ENCODE measurements around the gene NIP7. TPM values are rescaled to one million over a fixed set of nuclear protein-coding genes. Genes with fewer than 3 reads are reported as not detected.

NIP7 gene
- total RNA-seq, 1 experiment from 2014 or later = 72.8 TPM

- Histone ChIP-seq H4K5ac (ENCODE audit: insufficient read length, low read depth, low read length) (no peak overlapping the region), H4K20me1 (ENCODE audit: control insufficient read depth, insufficient read depth, insufficient read length) (no peaks in the 10 kb centered on the region), H3K18ac (ENCODE audit: insufficient read length, low read depth, low read length) (no peak overlapping the region), H3T11ph (ENCODE audit: low read length) (no peak overlapping the region), H4K8ac (replicated peaks; ENCODE audit: insufficient read length, low read depth, low read length) (no peak overlapping the region), H2BK120ac (ENCODE audit: low read depth, low read length, poor library complexity, severe bottlenecking) (no peak overlapping the region), H3K9me3 (ENCODE audit: control insufficient read depth, low read depth, low read length) (no peaks in the 10 kb centered on the region), H4K91ac (ENCODE audit: insufficient read length, low read depth, low read length) (no peak overlapping the region), H2BK15ac (ENCODE audit: low read depth, low read length) (no peak overlapping the region; the same call in 1 of the 2 replicates), H2BK20ac (ENCODE audit: low read depth, low read length, poor library complexity, severe bottlenecking) (no peak overlapping the region), H2BK5ac (ENCODE audit: insufficient read length, low read length) (no peak overlapping the region), H2AK5ac (ENCODE audit: insufficient read length, low read length) (no peak overlapping the region), H3K79me1 (ENCODE audit: insufficient read depth, low read depth, low read length, poor library complexity, severe bottlenecking) (peaks cover 8% of the 10 kb centered on the region), H3K27me3 (ENCODE audit: insufficient read depth, low read length) (no peaks in the 10 kb centered on the region), H3K9ac (ENCODE audit: extremely low read depth, insufficient read length, low read length) (no peak overlapping the region), H3K14ac (ENCODE audit: insufficient read depth, low read length) (no peak overlapping the region), H3K4me1 (ENCODE audit: insufficient read depth, low read length) (no peaks in the 10 kb centered on the region), H3K27ac (ENCODE audit: insufficient read length, low read depth, low read length) (no peak overlapping the region), H3K79me2 (ENCODE audit: insufficient read depth, low read length) (0 out of 2 replicates have a peak, but pooled peaks cover 2% of the 10 kb centered on the region), H2AFZ (ENCODE audit: low read length) (no peak overlapping the region), H3K4me2 (ENCODE audit: insufficient read depth, insufficient read length, low read length) (no peak overlapping the region), H3K23me2 (ENCODE audit: insufficient read length, low read depth, low read length, poor library complexity, severe bottlenecking) (no peaks in the 10 kb centered on the region), H3K56ac (ENCODE audit: insufficient read length, low read depth, low read length) (no peak overlapping the region), H3K23ac (ENCODE audit: insufficient read length, low read depth, low read length) (no peak overlapping the region), H3K4ac (ENCODE audit: low read depth, low read length) (no peak overlapping the region), H2BK12ac (ENCODE audit: insufficient read length, low read depth, low read length) (no peak overlapping the region)
- Mint-ChIP-seq H3K27me3 (ENCODE audit: low read depth) (no peaks in the 10 kb centered on the region), H3K4me1 (no peaks in the 10 kb centered on the region), H3K4me3 (no peak overlapping the region), H3K36me3 (ENCODE audit: insufficient read depth in 1 of 3, low read depth in 3 of 3) (peaks cover 32 to 63% (median 51%) of the 10 kb centered on the region in 3 experiments), H3K27ac (0 out of 7 replicates have a peak overlapping the region, but pooled peaks of 1 of the 3 experiments have one; percentile 29), H3K9me3 (no peaks in the 10 kb centered on the region)
- DNase-seq = no peak
- WGBS (ENCODE audit: extremely low coverage, insufficient read length, low lambda C conversion rate) = no CpG with 5 or more reads among the region's 1 CpG
- no peak for TF ChIP-seq CTCF (conservative IDR thresholded peaks at IDR 0.05)
Measured at GRCh38 chr16:69378036-69378435, 38.5 kb downstream of the NIP7 start.

Measured in H9 (cell line).